SH-SY5Y (cell line): Measurements from ENCODE around the gene C1orf50.

Source experiments
- GATA2 ChIP-seq: IDR thresholded peaks from 2 replicates; pipeline ENCODE4 v1.6.1; 2011; ENCODE audit warnings: mild to moderate bottlenecking, low read depth, low read length
- GATA3 ChIP-seq: IDR thresholded peaks from 2 replicates; pipeline ENCODE4 v1.6.1; 2011; ENCODE audit warnings: low read depth, mild to moderate bottlenecking, low read length, moderate library complexity

DNA sequence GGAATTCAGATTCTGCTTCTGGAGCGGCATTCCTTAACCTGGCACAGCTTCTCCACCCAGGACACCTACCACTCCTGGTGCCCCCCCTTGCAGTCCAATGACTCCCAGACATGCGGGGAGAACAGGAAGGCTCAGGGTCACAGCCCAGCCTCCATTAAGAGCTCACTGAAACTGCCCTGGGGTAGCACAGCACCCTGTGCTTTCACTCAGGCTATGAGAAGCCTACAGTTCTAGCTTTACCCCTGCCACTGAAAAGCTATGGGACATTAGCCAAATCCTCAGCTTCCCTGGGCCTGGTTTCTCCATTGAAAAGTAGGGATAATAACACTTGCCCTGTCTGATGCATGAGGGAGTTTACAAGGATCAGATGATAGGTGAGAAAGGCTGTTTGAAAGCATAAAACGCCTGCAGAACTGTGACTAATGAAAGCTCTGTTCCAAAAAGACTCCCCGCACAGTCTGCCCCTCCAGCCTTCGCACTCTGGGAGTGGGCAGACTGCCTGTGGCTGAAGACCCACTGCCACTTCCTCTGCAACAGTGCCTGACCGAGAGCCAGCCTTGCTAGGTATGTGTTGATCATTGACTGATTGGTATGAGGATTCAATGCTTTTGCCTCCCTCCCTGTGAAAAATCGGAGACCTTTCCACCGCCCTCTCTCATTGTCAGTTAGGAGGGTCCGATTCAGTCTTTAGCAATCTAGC lies 24.3 kb upstream of the C1orf50 start:
- TF ChIP-seq GATA2 (no peak), GATA3 (no peak)
